SIG-M5 (cell line): Measurements from ENCODE around the gene THUMPD2.
"Not testable (repeated sequence)": the region's sequence is repeated elsewhere in the genome, so short reads cannot be mapped to it uniquely, and the experiment has no call there.

Experiments
- DNase-seq: peaks from one replicate; lab custom pipeline; 2025; lab: John Stamatoyannopoulos, UW

The THUMPD2 gene

DNA sequence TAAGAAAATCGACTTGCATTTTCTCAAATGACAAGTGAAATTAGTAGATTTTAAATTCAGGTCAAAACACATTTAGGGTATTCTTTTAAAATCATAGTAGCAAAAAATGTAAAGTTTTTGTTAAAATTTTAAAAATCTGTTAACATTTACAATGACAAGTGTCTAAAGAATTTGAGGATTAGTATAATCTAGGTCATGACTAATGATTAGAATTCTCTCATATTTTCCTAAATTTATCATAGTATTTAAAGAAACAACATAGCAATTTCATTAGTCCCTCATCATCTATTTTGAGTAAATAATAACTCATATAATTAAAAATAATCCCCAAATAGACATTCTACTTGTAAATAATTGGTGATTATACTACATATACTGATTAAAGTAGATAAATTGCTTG lies 23.6 kb downstream of the THUMPD2 start:
- DNase-seq, result no peak

DNA sequence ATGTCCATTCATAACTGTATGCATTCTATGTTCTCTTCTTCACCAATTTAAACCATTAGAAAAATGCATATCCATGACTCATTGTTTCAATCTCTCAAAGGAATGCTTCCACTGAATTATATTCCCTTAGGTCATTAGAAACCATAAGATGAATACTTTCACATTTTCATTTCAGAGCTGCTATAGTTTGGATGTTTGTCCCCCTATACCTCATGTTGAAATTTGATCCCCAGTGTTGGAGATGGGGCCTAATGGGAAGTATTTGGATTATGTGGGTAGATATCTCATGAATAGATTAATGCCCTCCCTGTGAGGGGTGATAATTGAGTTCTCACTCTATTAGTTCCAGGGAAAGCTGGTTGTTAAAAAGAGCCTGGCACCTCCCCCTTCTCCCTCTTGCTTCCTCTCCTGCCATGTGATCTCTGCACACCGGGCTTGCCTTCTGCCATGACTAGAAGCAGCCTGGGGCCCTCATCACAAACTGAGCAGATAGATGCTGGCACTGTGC lies 35.7 kb downstream of the THUMPD2 start:
- no peak for DNase-seq

DNA sequence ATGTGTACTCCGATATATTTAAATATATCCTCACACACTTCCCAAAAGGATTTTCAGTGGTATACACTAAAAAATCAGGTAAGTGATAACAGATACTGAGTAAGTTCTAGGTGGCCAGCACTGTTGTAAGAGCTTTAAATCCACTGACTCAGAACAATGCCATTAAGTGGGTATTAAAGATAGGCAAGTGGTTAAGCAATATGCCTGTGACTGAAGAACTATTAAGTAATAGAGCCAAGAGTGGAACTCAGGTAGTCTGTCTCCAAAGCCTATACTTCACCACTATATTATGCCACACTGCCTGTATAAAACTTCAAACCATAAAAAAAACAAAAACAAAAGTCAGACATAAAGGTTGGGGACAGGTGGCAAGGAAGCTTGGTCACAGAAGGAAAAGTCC lies 37.2 kb downstream of the THUMPD2 start:
- DNase-seq, result no peak

DNA sequence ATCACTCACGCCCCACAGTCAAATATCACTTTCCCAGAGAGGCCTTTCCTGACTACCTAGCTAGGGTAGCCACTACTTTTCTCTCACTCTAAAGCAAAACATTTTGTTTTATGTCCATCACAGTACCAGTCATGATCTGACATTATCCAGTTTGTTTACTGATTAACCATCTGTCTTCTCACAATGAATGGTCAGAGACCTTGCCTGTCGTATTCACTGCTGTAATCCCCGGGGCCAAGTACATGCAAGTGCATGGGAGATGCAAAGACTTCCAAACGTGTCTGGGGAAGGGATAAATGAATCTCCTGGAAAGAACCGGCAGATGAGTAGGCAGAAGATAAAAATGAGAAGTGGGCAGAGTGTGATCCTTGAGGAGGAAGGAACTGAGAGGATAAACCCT lies 39.7 kb downstream of the THUMPD2 start:
- DNase-seq, result no peak

DNA sequence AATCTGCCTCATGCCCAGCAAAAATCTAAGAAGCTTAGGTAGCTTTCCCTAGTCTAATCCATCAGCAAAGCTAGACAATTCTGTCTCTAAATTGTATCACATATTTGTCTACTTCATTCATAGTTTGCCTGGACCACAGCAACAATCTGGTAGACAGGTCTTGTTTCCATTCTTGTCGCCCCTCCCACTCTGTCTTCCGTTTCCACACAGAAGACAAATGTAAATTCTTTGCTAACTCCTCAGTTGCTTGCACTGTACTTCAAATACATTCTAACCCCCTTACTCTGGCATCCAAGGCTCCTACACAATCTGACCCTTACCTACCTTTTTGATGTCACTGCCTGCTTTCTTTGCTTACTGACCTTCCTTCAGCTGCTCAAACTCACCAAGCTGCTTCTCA lies 40.1 kb downstream of the THUMPD2 start:
- no peak for DNase-seq

DNA sequence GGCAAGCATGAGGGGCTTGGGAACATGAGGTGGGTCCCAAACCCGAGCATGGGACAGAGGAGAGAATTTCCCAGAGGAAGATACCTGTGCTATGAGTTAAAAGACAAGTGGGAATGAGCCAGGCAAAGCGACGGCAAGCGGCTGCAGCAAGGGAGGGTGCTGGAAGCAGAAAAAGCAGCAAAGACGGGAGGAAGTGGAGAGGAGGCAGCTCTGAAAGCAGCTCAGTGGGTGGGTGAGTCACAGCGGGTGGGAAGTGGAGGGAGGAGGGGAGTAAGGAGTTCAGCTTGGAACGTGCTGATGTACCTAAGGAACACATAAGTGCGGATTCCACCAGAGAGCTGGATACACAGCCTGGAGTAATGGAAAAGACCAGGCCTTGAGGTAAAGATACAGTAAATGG lies 41.4 kb downstream of the THUMPD2 start:
- DNase-seq, result no peak

DNA sequence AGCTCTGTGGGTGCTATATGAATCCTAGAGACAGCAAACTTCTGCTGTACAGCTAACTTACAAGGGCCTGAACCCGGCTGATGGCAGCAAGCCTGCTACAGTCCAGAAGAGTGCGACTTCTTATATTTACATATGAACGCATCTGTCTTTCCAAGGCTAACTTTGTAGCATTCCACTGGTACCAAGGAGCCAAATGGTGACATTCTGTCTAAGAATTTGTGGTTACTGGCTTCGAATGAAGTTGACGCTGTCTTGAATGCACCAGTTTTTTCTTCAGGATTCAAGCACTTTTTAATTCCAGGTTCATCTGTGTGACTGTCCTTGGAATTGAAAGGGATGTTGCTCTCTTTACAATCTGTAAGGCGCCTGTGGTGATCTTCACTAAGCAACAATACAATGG lies 42.4 kb downstream of the THUMPD2 start:
- no peak for DNase-seq

DNA sequence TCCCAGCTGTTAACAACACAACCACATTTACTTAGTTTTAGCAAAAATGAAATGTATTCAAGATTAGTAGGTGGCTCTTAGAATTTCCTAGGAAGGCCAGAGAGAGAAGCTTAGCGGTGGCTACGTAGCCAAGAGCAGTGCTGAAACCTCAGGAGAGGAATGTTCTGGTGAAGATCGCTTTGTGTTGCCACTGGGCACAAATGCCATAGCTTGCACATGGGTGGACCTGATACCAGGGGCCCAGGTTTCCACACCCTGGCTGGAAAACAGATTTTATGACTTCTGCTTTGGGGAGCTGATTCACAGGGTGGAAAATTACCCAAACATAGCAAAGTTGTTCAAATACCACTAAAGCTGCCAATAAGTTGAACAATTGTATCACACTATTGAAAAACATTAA lies 43.4 kb downstream of the THUMPD2 start:
- no peak for DNase-seq

DNA sequence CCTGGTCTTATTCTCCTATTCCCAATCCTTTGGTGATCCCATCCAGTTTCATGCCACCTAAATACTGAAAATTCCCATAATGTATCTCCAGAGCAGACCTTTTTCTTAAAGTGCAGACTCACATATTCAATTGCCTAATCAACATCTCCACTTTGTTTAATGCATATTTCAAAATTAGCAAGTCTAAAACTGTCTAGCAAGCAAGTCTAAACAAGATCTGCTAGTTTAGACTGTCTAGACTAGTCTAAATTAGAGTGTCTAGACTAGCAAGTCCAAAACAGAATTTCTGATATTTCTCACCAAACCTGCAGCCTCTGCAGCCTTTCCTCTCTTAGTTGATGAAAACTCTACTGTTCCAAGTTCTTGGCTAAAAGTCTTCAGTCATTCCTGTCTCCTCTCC lies 44.6 kb downstream of the THUMPD2 start:
- no peak for DNase-seq

DNA sequence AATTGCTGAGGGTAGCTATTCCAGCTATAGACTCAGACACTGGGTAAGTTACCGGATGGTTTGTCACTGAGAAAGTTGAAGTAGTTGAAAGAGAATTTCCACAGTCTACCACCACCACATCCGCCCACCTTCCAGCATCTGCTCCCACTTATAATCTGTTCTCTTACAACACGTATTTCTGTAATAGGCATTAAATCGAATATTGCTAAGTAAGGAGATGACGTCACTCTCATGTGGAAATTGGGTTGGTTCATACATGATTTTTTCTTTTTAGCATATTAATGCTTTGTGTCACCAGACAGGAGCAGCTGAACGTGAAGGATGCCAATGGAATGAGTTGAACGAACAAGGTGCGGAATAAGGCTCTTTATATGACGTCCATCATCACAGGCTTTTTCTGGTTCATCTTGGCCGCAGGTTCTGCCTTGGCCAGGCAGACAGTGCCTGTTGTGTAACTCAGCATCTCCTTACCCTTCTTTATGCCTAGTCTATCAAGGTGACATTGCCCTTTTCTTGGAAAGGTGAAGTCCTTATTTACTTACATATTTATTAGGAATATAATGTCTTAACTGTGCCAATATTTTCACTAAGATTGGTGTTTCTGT lies 45.9 kb downstream of the THUMPD2 start:
- DNase-seq, result no peak

DNA sequence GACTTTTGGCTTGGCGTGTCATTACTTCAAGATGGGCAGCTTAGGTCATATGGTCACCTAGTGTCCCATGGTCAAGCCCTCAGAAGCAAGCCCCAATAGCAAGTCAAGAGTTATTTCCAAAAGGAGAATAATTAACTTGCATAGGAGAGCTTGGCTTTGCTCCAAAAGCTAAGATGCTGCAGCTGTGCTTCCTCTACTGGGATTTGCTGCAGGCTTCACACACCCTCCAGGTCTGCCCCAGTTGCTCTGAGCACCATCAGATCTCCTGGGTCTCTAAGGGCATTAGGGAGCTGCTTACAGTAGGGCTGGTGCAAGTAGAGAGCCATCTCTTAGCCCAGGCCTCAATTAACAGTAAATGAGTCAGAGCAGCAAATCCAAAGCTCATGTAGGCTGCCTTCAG lies 46.6 kb downstream of the THUMPD2 start:
- DNase-seq, result no peak

DNA sequence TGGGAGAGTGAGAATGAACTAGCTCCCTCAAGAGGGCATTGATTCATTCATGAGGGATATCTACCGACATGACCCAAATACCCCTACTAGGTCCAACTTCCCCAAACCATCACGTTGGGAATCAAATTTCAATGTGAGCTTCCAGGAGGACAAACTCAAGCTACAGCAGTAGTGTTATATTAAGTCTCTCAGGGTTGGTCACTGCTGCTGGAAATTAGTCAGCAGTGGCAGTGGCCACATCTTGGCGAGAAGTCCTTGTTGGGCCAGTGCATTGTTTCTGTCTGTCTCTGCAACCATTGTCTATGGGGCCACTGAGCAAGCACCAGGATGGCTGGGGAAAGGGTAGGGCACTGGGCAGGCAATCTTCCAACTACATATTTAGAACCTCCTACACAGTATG lies 47.5 kb downstream of the THUMPD2 start:
- DNase-seq, result no peak

DNA sequence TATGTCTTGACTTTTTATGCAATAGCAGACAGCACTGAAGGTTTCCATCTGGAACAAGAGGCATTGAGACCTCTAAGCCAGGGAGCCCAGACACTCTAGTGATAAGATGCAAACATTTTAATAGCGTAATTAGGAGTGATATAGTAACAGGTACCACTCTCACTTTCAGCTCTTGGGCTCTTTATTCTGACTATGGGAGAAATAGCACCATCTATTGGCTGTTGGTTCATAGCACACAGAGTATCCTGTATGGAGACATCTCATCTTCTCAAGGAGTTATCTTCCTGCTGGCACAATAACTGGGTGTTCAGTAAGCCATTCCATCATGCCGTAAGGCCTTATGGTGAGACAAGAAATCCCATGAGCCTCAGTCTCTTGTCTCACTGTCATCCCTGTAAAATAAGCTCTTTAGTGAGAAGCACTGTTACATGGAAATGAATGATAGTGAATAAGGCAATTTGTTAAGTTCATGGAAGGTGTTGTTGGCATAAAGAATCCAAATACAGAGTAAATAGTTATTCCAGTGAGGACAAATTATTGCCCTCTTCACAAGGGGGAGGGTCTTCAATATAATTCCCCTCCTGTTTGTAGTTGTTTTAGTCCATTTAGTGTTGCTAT lies 48.3 kb downstream of the THUMPD2 start:
- no peak for DNase-seq

DNA sequence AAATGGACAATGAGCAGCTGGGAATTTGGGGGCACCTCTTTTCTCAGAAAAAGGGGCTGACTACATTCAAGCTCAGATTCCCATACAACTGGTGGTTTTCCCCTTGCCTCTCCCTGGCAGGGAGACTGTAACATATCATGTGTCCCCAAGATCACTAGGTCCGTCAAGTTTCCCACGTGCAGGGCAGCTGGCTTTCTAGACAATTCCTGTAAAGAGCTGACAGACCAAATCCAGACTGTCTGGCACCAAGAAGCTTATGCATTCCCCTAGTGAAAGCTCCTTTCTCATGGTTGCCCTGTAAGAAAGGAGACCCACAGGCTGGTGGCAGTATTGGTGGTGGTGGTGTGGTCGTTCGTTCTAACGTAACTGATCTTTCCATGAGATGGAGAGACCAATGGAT lies 48.8 kb downstream of the THUMPD2 start:
- no peak for DNase-seq

DNA sequence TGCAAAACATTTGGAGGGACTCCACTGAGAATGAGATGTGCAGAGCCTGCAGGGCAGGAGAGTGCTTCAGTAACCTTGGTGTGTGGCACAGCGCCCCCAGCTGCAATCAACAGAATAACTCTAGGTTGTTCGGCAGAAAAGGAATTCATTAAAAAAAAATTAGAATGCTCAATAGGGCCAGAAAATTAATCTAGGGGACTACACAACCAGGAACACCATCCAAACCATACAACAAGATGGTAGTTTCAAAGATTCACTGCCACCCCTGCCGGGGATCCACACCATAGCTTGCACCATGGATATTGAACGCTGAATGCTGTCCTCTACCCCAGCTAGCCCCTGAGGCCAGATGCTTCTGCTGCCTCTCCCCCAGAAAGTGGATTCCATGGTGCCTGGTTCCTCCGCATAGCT lies 50.1 kb downstream of the THUMPD2 start:
- no peak for DNase-seq

DNA sequence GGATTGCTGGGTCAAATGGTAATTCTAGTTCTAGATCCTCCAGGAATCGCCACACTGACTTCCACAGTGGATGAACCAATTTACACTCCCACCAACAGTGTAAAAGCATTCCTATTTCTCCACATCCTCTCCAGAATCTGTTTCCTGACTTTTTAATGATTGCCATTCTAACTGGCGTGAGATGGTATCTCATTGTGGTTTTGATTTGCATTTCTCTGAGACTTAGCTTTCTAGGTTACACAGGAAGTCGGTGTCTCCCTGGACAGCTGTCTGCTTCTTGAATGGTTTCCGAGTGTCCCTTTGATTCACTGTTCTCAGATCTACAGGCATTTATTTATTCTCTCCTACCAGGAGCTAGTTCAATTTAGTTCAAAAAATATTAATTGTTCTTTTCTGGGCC lies 51.0 kb downstream of the THUMPD2 start:
- DNase-seq, result not testable (repeated sequence)

DNA sequence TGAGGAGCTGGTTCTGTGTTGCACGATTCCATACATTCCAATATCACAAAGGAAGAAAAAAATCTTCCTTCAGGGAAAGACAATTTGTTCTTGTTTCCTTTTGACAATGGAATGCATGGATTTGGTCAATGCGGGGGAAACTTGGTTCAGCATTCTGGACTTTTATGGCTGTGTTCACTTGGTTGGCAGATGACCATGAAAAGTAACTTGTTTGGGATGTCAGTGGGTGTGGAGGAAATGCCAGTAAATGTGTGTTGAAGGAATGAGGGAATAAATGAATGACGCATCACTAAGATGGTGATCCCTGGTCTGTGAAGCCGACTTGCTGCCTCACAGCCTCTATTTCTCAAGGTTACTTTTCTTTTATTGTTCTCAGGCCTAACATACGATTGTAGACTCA lies 53.7 kb downstream of the THUMPD2 start:
- DNase-seq, result no peak

DNA sequence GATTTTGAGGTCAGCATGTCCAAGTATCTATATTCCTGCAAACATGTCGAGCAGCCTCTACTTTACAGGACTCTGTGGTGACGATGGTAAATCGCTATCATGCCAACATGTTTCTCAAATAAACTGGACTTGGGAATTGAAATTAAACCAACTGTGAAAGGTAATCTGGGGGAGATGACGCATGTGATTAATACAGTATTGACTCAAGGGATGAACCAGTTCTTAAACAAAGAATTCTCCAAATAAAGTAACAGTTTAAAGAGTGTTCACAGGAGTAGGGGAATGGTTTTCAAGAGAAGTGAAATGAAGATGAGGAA lies 54.3 kb downstream of the THUMPD2 start:
- DNase-seq, result no peak

DNA sequence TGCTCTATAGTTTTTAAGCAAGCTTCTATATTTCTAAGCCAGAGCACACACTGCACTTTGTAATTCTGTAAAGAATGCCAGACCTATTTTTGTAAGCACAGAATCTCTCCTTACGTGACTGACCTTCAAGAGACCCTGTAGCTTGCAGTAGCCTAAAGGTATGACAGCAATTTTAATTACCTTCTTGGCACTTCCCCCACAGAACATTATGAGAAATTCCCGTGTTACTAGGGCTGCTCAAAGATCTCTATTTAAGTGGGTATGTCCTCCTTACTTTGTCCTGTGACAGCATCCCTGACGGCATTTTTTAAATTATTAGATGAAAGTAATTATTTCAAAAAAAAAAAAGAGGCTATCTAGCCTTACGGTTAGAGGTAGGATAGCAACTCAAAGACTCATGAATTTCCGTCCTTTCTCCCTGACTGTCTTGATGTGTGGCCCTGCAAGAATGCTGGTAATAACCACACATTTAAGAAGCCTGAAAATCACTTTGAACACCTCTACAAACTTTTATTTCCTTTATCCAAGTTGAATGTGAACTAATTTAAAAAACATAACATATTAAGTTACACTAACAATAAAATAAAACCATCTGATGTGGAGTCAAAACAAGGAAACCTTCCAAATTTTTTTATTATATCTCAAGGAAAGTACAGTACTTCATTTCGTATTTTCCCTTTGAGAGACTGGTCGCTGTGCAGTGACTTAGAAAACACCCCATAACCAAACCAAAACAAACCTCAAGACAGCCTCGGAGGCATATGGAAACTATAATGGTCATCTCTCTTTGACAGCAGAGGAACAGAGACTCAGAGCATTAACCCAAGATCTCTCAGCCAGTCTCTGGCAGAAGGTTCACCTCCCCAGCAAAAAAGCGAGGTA lies 54.9 kb downstream of the THUMPD2 start:
- no peak for DNase-seq

DNA sequence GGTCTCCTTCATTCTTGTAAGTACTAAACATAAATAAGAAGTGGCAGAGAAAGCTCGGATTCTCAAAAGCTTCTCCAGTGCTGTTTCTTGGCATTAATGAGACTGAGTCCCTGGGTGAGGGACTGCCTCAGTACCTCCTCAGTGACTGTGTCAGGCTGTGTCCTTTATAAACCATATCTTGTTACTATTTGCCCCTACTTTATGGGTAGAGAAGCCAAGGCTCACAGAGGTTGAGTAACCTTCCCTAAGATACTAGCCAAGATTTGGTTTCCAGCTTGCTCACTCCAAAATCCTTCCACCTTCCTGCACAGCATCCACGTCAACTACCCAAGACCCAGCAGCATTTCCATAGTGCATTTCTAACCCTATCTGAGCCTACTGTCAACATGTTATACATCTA lies 55.6 kb downstream of the THUMPD2 start:
- DNase-seq, result no peak

DNA sequence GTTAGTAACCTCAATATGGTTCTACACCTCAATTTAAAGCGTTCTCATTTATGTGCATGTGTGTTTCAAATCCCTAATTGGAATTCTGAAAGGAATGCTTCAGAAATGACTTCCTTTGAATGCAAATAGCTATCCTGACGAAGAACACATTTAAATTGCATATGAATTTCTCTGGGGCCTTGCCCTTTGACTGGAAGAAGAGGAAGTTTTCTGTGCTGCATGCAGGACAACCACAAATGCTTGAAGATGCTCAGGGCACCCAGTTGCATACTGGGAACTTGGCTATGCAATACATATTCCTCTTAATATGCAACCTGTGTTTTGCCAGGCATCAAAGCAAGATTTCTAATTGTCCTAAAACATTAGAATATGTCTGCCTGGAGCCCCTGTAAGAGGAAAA lies 58.1 kb downstream of the THUMPD2 start:
- DNase-seq, result no peak

DNA sequence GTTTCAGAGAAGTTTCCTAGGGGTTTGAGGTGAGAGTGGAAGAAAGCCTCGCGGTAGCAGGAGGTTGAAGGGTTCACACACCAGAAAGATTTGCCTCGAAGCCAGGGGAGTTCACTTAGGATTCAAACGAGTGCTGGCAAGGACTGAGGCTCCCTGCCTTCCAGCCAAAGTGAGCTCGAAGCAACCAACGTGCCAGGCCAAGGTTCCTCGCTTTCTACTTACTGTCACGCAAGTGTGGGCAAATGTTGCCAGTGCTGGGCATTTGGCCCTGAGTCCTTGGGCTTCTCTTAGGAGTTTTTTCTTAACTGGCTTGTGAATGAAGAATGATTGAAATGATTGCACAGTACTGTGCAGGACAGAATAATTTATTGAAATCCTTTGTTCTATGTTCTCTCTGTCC lies 59.7 kb downstream of the THUMPD2 start:
- DNase-seq, result no peak

DNA sequence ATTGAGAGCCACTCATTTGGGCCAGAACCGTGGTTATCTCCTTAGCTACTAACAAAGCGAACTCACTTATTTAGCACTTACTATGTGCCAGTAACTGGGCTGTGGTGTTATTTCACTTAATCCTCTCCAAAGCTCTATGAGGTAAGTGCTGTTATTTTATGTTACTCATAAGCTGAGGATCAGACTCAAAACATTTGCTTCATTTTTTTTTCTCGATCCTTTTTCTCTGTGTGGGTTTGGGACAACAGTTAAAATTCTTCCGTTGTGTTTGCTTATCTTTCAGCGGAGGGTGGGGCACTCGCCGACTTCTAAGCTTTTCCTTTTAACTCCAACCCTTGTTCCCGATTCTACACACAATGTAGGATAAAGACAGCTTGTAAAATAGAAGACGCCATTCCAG lies 60.6 kb downstream of the THUMPD2 start:
- DNase-seq, result no peak
